ENCODE results near the gene PDE2A. TPM values are rescaled to one million over a fixed set of nuclear protein-coding genes. Genes with fewer than 3 reads are reported as not detected.

PDE2A gene
- total RNA-seq, 1 experiment from 2014 or later, result 0.74 TPM

DNA sequence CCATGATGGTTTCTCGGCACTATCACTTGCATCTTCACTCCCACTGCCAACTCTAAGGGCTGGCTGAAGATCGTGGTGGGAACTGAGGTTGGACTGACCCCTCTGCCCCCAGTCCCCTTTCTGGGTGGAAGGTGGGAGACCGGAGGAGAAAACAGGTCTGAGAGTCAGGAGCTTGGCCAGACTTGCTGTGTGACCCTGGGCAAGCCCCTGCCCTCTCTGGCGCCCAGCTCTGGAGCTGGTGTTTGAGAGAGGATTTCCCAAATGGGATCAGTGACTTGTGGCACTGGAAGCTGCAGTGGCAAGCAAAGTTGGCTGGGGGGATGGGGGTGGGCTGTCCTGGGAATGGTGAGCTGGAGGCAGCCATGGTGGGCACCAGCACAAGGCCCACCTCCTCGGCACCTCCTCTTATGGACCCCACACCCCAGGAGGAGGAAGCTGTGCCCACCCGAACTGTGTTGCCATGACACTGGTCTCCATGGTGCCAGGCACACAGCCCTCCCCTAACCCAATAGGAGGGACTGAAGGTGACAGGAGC, 6.5 kb upstream of the PDE2A start:
- POLR2A ChIA-PET, result no interaction called here
- Histone ChIP-seq H3K4me1 (ENCODE audit: control insufficient read depth, insufficient read depth, low read length) (peaks cover 18% of the 10 kb centered on the region), H3K27me3 (ENCODE audit: control insufficient read depth, insufficient read depth, low read length) (peaks cover 21% of the 10 kb centered on the region), H3K9me3 (ENCODE audit: control insufficient read depth, insufficient read depth, low read depth, low read length) (no peaks in the 10 kb centered on the region), H3K36me3 (ENCODE audit: control insufficient read depth, insufficient read depth, low read length) (no peaks in the 10 kb centered on the region; the same call in 1 of the 2 replicates), H3K27ac (ENCODE audit: low read length) (no peak overlapping the region), H3K4me3 (ENCODE audit: low read depth in 2 of 2, low read length in 2 of 2) (no peak overlapping the region)
- intact Hi-C loops (cut with micrococcal nuclease; ENCODE audit: unreplicated experiment), result loop anchor here (5.0 kb wide), 1 partner anchor 93 kb away; no protein-coding TSS in a partner anchor
- CTCF ChIA-PET, result interaction anchor here (0.6 kb wide), 1 partner anchor 91 kb away, joined by 3 read pairs; no protein-coding TSS in a partner anchor
- in situ Hi-C loops (cut with HindIII; ENCODE audit: low pct_unique_long_range_greater_than_20kb, low sequenced_read_pairs), result no loop called here
- TF ChIP-seq SIN3A (IDR thresholded peaks at IDR 0.05; ENCODE audit: borderline replicate concordance, insufficient read depth, low read depth, low read length) (no peak), POLR2AphosphoS5 (IDR thresholded peaks at IDR 0.05; ENCODE audit: low read depth, low read length) (peak; percentile 31; the same call in 1 of the 2 replicates)
- ATAC-seq, result no peak
- no peak for DNase-seq (ENCODE audit: low read depth, low spot score)
- no TSS peak for BruUV-seq (replicated peaks)

DNA sequence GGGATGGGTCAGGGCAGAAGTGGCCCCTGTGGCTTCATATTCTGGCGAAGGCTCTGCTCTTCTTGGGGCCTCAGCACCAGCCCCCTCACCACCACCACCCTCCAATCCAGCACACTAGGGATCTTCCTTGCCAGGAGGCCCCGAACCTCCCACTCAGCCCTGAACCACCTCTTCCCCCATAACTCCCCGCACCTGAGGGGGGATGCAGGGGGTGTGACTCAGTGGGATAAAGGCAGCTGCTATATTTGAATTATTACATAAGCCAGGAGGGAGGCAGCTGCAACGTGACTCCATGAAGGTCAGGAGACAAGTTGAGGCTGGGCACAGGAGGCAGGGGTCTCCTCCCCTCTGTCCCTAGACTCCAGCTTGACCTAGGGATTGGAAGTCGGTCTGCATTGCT, 5.6 kb upstream of the PDE2A start:
- Histone ChIP-seq H3K4me1 (ENCODE audit: control insufficient read depth, insufficient read depth, low read length) (peaks cover 18% of the 10 kb centered on the region), H3K36me3 (ENCODE audit: control insufficient read depth, insufficient read depth, low read length) (no peaks in the 10 kb centered on the region; the same call in 1 of the 2 replicates), H3K27me3 (ENCODE audit: control insufficient read depth, insufficient read depth, low read length) (peaks cover 21% of the 10 kb centered on the region), H3K9me3 (ENCODE audit: control insufficient read depth, insufficient read depth, low read depth, low read length) (no peaks in the 10 kb centered on the region), H3K27ac (ENCODE audit: low read length) (no peak overlapping the region), H3K4me3 (ENCODE audit: low read depth in 2 of 2, low read length in 2 of 2) (no peak overlapping the region)
- TF ChIP-seq TCF7L2 (IDR thresholded peaks at IDR 0.05; ENCODE audit: low read depth, low read length), result no peak
- TF ChIP-seq SIN3A (IDR thresholded peaks at IDR 0.05; ENCODE audit: borderline replicate concordance, insufficient read depth, low read depth, low read length), result no peak
- TF ChIP-seq, protein P1, sequence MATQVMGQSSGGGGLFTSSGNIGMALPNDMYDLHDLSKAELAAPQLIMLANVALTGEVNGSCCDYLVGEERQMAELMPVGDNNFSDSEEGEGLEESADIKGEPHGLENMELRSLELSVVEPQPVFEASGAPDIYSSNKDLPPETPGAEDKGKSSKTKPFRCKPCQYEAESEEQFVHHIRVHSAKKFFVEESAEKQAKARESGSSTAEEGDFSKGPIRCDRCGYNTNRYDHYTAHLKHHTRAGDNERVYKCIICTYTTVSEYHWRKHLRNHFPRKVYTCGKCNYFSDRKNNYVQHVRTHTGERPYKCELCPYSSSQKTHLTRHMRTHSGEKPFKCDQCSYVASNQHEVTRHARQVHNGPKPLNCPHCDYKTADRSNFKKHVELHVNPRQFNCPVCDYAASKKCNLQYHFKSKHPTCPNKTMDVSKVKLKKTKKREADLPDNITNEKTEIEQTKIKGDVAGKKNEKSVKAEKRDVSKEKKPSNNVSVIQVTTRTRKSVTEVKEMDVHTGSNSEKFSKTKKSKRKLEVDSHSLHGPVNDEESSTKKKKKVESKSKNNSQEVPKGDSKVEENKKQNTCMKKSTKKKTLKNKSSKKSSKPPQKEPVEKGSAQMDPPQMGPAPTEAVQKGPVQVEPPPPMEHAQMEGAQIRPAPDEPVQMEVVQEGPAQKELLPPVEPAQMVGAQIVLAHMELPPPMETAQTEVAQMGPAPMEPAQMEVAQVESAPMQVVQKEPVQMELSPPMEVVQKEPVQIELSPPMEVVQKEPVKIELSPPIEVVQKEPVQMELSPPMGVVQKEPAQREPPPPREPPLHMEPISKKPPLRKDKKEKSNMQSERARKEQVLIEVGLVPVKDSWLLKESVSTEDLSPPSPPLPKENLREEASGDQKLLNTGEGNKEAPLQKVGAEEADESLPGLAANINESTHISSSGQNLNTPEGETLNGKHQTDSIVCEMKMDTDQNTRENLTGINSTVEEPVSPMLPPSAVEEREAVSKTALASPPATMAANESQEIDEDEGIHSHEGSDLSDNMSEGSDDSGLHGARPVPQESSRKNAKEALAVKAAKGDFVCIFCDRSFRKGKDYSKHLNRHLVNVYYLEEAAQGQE (IDR thresholded peaks at IDR 0.05; ENCODE audit: insufficient read depth in 1 of 2, low read depth in 2 of 2, low read length in 1 of 2), result no peak
- TF ChIP-seq POLR2AphosphoS5 (IDR thresholded peaks at IDR 0.05; ENCODE audit: low read depth, low read length), result no peak
- TF ChIP-seq, protein P2, sequence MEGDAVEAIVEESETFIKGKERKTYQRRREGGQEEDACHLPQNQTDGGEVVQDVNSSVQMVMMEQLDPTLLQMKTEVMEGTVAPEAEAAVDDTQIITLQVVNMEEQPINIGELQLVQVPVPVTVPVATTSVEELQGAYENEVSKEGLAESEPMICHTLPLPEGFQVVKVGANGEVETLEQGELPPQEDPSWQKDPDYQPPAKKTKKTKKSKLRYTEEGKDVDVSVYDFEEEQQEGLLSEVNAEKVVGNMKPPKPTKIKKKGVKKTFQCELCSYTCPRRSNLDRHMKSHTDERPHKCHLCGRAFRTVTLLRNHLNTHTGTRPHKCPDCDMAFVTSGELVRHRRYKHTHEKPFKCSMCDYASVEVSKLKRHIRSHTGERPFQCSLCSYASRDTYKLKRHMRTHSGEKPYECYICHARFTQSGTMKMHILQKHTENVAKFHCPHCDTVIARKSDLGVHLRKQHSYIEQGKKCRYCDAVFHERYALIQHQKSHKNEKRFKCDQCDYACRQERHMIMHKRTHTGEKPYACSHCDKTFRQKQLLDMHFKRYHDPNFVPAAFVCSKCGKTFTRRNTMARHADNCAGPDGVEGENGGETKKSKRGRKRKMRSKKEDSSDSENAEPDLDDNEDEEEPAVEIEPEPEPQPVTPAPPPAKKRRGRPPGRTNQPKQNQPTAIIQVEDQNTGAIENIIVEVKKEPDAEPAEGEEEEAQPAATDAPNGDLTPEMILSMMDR (IDR thresholded peaks at IDR 0.05), result no peak
- ATAC-seq (no peak), DNase-seq (ENCODE audit: low read depth, low spot score) (no peak)
- CTCF ChIA-PET, result no interaction called here
- no TSS peak for BruUV-seq (replicated peaks)
- in situ Hi-C loops (cut with HindIII; ENCODE audit: low pct_unique_long_range_greater_than_20kb, low sequenced_read_pairs), result no loop called here
- POLR2A ChIA-PET, result no interaction called here
- intact Hi-C loops (cut with micrococcal nuclease; ENCODE audit: unreplicated experiment), result loop anchor here (5.0 kb wide), 1 partner anchor 93 kb away; no protein-coding TSS in a partner anchor

DNA sequence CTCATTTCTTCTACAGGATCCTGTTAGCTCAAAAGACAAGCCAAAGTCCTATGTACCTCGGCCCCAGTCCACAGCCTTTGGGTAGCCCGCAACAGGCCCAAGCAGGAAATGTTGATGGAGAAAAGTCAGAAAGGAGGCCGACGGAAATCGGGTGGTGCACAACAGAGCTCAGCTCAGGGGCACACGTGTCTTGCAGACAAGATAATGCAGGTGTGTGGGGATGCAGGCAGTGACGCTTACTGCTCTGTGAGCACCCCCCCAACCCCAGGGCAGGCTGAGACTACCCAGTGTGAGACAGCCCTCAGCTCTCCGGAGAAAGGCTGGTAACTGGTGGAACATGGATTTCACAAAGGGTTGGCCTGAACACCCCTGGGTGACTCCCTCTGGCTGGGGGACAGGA, 4.3 kb upstream of the PDE2A start:
- Histone ChIP-seq H3K4me3 (ENCODE audit: low read depth in 2 of 2, low read length in 2 of 2) (no peak overlapping the region), H3K27ac (ENCODE audit: low read length) (no peak overlapping the region), H3K36me3 (ENCODE audit: control insufficient read depth, insufficient read depth, low read length) (no peaks in the 10 kb centered on the region; the same call in 1 of the 2 replicates), H3K4me1 (ENCODE audit: control insufficient read depth, insufficient read depth, low read length) (peaks cover 15% of the 10 kb centered on the region), H3K27me3 (ENCODE audit: control insufficient read depth, insufficient read depth, low read length) (peaks cover 26% of the 10 kb centered on the region), H3K9me3 (ENCODE audit: control insufficient read depth, insufficient read depth, low read depth, low read length) (no peaks in the 10 kb centered on the region)
- ChIA-PET POLR2A (no interaction called here), CTCF (no interaction called here)
- BruUV-seq (replicated peaks), result no TSS peak
- DNase-seq (ENCODE audit: low read depth, low spot score), result no peak
- intact Hi-C loops (cut with micrococcal nuclease; ENCODE audit: unreplicated experiment) (no loop called here), in situ Hi-C loops (cut with HindIII; ENCODE audit: low pct_unique_long_range_greater_than_20kb, low sequenced_read_pairs) (no loop called here)
- no peak for ATAC-seq
- TF ChIP-seq, protein P2 (IDR thresholded peaks at IDR 0.05), result no peak
- TF ChIP-seq POLR2AphosphoS5 (IDR thresholded peaks at IDR 0.05; ENCODE audit: low read depth, low read length), result no peak
- TF ChIP-seq SIN3A (IDR thresholded peaks at IDR 0.05; ENCODE audit: borderline replicate concordance, insufficient read depth, low read depth, low read length), result no peak
- TF ChIP-seq, protein P1 (IDR thresholded peaks at IDR 0.05; ENCODE audit: insufficient read depth in 1 of 2, low read depth in 2 of 2, low read length in 1 of 2), result no peak
- no peak for TF ChIP-seq TCF7L2 (IDR thresholded peaks at IDR 0.05; ENCODE audit: low read depth, low read length)

All from Panc1 (cell line).